ENCODE measurements around the gene ZNF467. TPM values are rescaled to one million over a fixed set of nuclear protein-coding genes. Genes with fewer than 3 reads are reported as not detected.

The ZNF467 gene
- total RNA-seq: 11.5 TPM
- long read RNA-seq, partial matches to known transcripts: 0 of 9 reads
- long read RNA-seq, other reads (novel, unspliced or antisense): 8 of 9 reads

- DNase-seq (ENCODE audit: low spot score): no peak
Measured at GRCh38 chr7:149773446-149774236, at the start of gene ZNF467. ZNF467 (minus strand) TSS chr7:149773588; CDS start chr7:149771032, 2,556 bp downstream.

DNA sequence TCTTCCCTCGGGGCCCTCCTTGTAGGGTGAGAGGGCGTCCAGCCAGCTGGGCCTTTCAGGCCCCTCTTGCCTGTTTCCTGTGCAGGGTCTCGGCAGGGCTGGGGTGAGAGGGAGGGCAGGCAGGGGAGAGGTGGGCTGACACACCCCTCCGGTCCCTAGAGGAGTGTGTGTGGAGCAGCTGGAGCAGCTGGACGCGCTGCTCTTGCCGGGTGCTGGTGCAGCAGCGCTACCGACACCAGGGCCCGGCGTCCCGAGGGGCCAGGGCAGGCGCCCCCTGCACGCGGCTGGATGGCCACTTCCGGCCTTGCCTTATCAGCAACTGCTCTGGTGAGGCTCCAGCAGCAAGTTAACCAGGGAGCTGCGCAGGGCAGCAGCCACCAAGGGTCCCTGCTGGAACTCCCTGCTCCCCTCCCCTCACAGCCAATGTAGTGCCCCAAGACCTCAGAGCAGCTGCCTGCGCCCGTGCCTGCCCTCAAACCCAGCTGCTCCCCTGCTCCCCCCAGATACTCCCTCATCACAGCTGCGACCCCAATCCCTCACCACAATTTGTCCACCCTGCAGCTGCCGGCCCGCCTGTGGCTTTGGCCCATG is 49.1 kb upstream of the ZNF467 start:
- DNase-seq (ENCODE audit: low spot score): no peak

GRCh38 chr7:149821191-149822148 is 48.1 kb upstream of the ZNF467 start:
- DNase-seq (ENCODE audit: low spot score): no peak

- no peak for DNase-seq (ENCODE audit: low spot score)
Measured at GRCh38 chr7:149820622-149821190, 47.3 kb upstream of the ZNF467 start.

- DNase-seq (ENCODE audit: low spot score): no peak
Measured at GRCh38 chr7:149819961-149820340, 46.6 kb upstream of the ZNF467 start.

- DNase-seq (ENCODE audit: low spot score): no peak
Measured at GRCh38 chr7:149819141-149819960, 46.0 kb upstream of the ZNF467 start.

DNA sequence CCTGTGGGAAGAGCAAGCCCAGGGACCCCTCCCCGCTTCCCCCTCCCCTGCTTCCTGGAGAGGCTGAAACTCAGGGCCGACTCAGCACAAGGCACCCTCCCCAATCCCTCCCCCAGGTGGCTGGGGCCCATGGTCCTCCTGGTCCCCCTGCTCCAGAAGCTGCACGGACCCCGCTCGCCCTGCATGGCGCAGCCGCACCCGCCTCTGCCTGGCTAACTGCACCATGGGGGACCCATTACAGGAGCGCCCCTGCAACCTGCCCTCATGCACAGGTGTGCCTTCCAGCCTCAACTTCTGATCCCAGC is 45.1 kb upstream of the ZNF467 start:
- no peak for DNase-seq (ENCODE audit: low spot score)

GRCh38 chr7:149817836-149818535 is 44.6 kb upstream of the ZNF467 start:
- no peak for DNase-seq (ENCODE audit: low spot score)

DNA sequence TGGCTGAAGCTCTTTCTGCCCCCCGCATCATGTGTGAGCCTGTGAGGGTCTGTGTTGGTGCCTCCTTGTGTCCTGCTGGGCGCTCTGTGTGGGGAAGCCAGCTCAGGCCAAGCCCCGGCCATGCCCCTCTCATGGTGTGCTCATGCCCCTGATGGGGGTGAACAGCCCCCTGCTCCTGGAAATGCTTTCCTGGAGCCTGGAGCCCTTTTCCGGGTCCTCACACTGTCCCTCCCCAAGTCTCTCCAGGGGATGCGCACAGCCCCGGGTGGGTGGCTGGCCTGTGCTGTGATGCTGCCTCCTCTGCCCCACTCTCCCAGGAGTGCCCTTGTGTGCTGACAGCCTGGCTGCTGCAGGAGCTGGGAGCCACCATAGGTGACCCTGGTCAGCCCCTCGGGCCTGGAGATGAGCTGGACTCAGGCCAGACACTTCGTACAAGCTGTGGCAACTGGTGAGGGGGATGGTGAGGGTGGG is 43.9 kb upstream of the ZNF467 start:
- no peak for DNase-seq (ENCODE audit: low spot score)

- no peak for DNase-seq (ENCODE audit: low spot score)
Measured at GRCh38 chr7:149816794-149817193, 43.4 kb upstream of the ZNF467 start.

GRCh38 chr7:149816267-149816751 is 42.9 kb upstream of the ZNF467 start:
- no peak for DNase-seq (ENCODE audit: low spot score)

DNA sequence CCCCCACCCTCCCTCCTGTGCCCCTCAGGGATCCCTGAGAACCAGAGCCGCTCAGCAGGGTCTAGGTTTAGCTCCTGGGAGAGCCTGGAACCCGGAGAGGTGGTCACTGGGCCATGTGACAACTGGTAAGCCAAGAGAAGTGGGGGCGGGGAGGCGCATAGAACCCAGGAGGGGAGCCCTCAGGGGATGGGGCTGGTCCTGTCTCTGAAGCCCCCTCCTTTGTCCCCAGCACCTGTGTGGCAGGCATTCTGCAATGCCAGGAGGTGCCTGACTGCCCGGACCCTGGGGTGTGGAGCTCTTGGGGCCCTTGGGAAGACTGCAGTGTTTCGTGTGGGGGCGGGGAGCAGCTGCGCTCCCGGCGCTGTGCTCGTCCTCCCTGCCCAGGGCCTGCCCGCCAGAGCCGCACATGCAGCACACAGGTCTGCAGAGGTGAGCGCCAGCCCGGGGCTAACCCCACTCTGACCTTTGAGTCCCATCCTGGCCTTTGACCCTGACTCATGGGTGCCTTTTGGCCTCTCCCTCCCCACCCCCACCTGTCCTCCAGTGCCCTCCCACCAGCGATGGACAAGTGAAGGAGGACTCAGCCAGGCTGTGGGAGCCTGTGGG is 42.4 kb upstream of the ZNF467 start:
- DNase-seq (ENCODE audit: low spot score): no peak

DNA sequence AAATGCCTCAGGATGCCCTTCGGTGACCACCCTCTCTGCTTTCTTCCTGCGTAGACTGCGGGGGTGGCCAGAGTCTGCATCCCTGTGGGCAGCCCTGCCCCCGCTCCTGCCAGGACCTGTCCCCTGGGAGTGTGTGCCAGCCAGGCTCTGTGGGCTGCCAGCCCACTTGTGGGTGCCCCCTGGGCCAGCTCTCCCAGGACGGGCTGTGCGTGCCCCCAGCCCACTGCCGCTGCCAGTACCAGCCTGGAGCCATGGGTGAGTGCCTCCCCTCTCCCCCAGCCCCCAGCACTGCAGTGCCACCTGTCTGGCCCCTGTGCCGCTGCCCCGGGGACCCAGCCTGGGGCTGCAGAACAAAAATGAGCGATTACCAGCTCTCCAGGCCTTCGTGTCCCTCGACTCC is 41.7 kb upstream of the ZNF467 start:
- no peak for DNase-seq (ENCODE audit: low spot score)

- DNase-seq (ENCODE audit: low spot score): no peak
Measured at GRCh38 chr7:149814494-149814893, 41.1 kb upstream of the ZNF467 start.

GRCh38 chr7:149813254-149814035 is 40.1 kb upstream of the ZNF467 start:
- no peak for DNase-seq (ENCODE audit: low spot score)

DNA sequence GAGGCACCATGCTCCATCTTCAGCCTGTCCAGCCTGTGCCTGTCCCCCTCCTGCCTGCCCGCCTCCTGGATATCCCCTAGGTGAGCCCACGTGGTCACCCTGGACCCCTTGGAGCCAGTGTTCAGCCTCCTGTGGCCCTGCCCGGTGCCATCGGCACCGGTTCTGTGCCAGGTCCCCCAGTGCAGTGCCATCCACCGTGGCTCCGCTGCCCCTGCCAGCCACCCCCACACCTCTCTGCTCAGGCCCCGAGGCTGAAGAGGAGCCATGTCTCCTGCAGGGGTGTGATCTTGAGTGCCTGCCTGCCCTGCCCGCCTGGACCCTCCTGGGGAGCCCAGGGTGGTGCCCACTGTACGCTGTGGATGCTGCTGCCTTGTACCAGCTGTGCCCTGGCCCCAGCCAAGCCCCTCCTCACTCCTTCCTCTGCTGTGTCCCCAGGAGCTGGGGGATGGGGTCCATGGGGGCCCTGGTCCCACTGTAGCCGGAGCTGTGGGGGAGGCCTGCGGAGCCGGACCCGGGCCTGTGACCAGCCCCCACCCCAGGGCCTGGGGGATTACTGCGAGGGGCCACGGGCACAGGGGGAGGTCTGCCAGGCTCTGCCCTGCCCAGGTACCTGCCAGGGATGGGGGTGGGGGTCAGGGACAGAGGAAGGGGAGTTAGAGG is 38.6 kb upstream of the ZNF467 start:
- DNase-seq (ENCODE audit: low spot score): no peak

- no peak for DNase-seq (ENCODE audit: low spot score)
Measured at GRCh38 chr7:149811221-149811620, 37.8 kb upstream of the ZNF467 start.

- DNase-seq (ENCODE audit: low spot score): no peak
Measured at GRCh38 chr7:149809215-149809614, 35.8 kb upstream of the ZNF467 start.
